CD8-positive, alpha-beta memory T cell (primary cell): Measurements from ENCODE around the gene CKAP2. TPM values are rescaled to one million over a fixed set of nuclear protein-coding genes. Genes with fewer than 3 reads are reported as not detected.
"Not testable (repeated sequence)": the region's sequence is repeated elsewhere in the genome, so short reads cannot be mapped to it uniquely, and the experiment has no call there.

Experiments
- CTCF ChIA-PET: fragments of 350-600 bp; sonication (Branson Sonifier 250); formaldehyde crosslinking; loops from one replicate; lab custom pipeline; 2021; ENCODE audit warnings: antibody characterized with exemption; lab: Charles Lee
- POLR2A ChIA-PET: fragments of 350-600 bp; sonication (Branson Sonifier 250); formaldehyde crosslinking; loops from one replicate; lab custom pipeline; 2021; ENCODE audit warnings: antibody characterized with exemption; lab: Charles Lee
- DNase-seq, 5 donors: peaks; one replicate each; pipeline versions ENCODE4 v3.0.0 to v3.0.0-alpha.2; 2020 to 2022; ENCODE audit warnings: mixed read lengths in 1 of 5
- H3K27ac ChIP-seq: one replicate; pipeline ENCODE4 v1.7.0; 2013; ENCODE audit warnings: low read depth, mild to moderate bottlenecking, low read length, moderate library complexity
- H3K27me3 ChIP-seq: 2 replicates; pipeline ENCODE4 v1.7.0; 2013; ENCODE audit warnings: low read length, mild to moderate bottlenecking; ENCODE audit not compliant: insufficient read depth, poor library complexity, severe bottlenecking
- H3K36me3 ChIP-seq: 2 replicates; pipeline ENCODE4 v1.7.0; 2013; ENCODE audit warnings: mild to moderate bottlenecking, low read length, moderate library complexity; ENCODE audit not compliant: insufficient read depth
- H3K4me1 ChIP-seq: 2 replicates; pipeline ENCODE4 v1.7.0; 2013; ENCODE audit warnings: mild to moderate bottlenecking, low read length, moderate library complexity; ENCODE audit not compliant: insufficient read depth
- H3K4me3 ChIP-seq: 2 replicates; pipeline ENCODE4 v1.7.0; 2013; ENCODE audit warnings: mild to moderate bottlenecking, low read length
- H3K9me3 ChIP-seq: 2 replicates; pipeline ENCODE4 v1.7.0; 2013; ENCODE audit warnings: mild to moderate bottlenecking, low read length
- H3K27ac Mint-ChIP-seq, 8 donors: one replicate each; pipeline ENCODE4 v1.8.0; 2020 to 2021; ENCODE audit warnings: mixed read lengths in 8 of 8, mild to moderate bottlenecking in 6 of 8, inconsistent platforms in 3 of 8, moderate library complexity in 3 of 8
- H3K27me3 Mint-ChIP-seq, 2 donors: one replicate each; pipeline ENCODE4 v1.8.0; 2020 to 2021; ENCODE audit warnings: mixed read lengths in 2 of 2, mild to moderate bottlenecking in 1 of 2, moderate library complexity in 1 of 2
- H3K36me3 Mint-ChIP-seq, 3 donors: one replicate each; pipeline ENCODE4 v1.8.0; 2020 to 2021; ENCODE audit warnings: mixed read lengths in 3 of 3, inconsistent platforms in 1 of 3, mild to moderate bottlenecking in 1 of 3
- H3K4me1 Mint-ChIP-seq, 3 donors: one replicate each; pipeline ENCODE4 v1.8.0; 2020 to 2021; ENCODE audit warnings: mixed read lengths in 3 of 3, inconsistent platforms in 1 of 3, mild to moderate bottlenecking in 1 of 3
- H3K4me3 Mint-ChIP-seq, 7 donors: one replicate each; pipeline ENCODE4 v1.8.0; 2020 to 2021; ENCODE audit warnings: mixed read lengths in 7 of 7, mild to moderate bottlenecking in 6 of 7, moderate library complexity in 4 of 7, inconsistent platforms in 2 of 7
- H3K9me3 Mint-ChIP-seq, 5 donors: one replicate each; pipeline ENCODE4 v1.8.0; 2020 to 2022; ENCODE audit warnings: mixed read lengths in 5 of 5, mild to moderate bottlenecking in 3 of 5, moderate library complexity in 2 of 5, inconsistent platforms in 1 of 5
- polyA plus RNA-seq: library from polyadenylated mRNA; unstranded; fragments of 300-500 nt; fragmentation: Illumina TruSeq; gene quantifications from one replicate; pipeline ENCODE4 v1.2.3, GENCODE V29; 2021
- total RNA-seq, 2 experiments: library from RNA; stranded (reverse); gene quantifications; one replicate each; pipeline ENCODE4 v1.2.3, GENCODE V29; 2021

CKAP2 gene
- total and polyA plus RNA-seq, 3 experiments from 2014 or later, result 12.2 to 36.1 (median 31.1) TPM

DNA sequence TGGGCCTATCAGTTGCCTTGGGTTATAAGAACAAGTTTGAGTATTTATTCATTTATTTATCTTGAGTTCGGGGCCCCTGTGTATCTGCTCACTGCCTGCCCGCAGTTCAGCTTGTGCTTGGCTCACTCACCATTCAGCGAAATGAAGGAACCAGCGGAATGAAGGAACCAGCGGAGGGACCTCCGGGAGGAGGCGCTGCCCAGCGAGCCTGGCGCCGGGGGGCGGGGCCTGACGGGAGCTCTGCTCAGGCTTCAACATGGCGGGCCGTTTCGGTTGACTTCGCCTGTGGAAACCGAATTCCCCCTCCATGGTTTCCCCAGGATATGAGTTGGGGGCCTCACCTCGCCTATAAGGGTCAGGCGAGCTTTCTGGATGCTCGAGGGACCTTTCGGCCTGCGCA lies 33.5 kb downstream of the CKAP2 start:
- H3K27ac ChIP-seq, H3K9me3 Mint-ChIP-seq, H3K4me3 ChIP-seq, POLR2A ChIA-PET, H3K4me1 Mint-ChIP-seq, H3K27ac Mint-ChIP-seq, H3K27me3 ChIP-seq, H3K36me3 ChIP-seq, H3K36me3 Mint-ChIP-seq, H3K4me1 ChIP-seq, CTCF ChIA-PET, H3K9me3 ChIP-seq, H3K4me3 Mint-ChIP-seq, DNase-seq, H3K27me3 Mint-ChIP-seq: not testable (repeated sequence)

DNA sequence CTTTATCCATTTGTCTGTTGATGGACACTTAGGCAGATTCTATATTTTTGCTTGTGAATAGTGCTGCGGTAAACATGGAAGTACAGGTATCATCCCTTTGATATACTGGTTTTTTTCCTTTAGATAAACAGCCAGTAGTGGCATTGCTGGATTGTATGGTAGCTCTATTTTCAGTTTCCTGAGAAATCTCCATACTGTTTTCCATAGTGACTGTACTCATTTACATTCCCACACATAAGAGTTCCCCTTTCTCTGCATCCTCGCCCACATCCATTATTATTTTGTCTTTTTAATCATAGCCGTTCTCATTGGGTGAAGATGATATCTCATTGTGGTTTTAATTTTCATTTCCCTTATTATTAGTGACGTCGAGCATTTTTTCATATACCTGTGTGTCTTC lies 35.7 kb downstream of the CKAP2 start:
- H3K9me3 ChIP-seq, H3K4me1 ChIP-seq, H3K36me3 Mint-ChIP-seq, H3K36me3 ChIP-seq, H3K9me3 Mint-ChIP-seq, H3K27ac Mint-ChIP-seq, H3K4me1 Mint-ChIP-seq, H3K27me3 Mint-ChIP-seq, H3K4me3 Mint-ChIP-seq, H3K4me3 ChIP-seq, H3K27ac ChIP-seq, CTCF ChIA-PET, H3K27me3 ChIP-seq, POLR2A ChIA-PET, DNase-seq: not testable (repeated sequence)

DNA sequence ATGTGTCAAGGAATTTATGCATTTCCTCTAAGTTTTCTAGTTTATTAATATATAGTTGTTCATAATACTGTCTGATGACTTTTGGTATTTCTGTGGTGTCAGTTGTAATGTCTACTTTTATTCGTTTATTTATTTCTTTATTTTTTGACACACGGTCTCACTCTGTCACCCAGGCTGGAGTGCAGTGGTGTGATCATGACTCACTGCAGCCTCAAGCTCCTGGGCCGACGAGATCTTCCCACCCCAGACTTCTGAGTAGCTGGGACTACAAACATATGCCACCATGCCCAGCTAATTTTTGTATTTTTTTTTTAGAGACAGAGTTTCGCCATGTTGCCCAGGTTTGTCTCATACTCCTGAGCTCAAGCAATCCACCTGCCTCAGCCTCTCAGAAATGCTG lies 39.0 kb downstream of the CKAP2 start:
- H3K9me3 ChIP-seq, H3K4me3 ChIP-seq, H3K36me3 ChIP-seq, H3K27ac ChIP-seq, H3K27me3 ChIP-seq, H3K36me3 Mint-ChIP-seq, H3K4me1 Mint-ChIP-seq, H3K27ac Mint-ChIP-seq, H3K27me3 Mint-ChIP-seq, POLR2A ChIA-PET, DNase-seq, H3K4me1 ChIP-seq, CTCF ChIA-PET, H3K9me3 Mint-ChIP-seq, H3K4me3 Mint-ChIP-seq: not testable (repeated sequence)

DNA sequence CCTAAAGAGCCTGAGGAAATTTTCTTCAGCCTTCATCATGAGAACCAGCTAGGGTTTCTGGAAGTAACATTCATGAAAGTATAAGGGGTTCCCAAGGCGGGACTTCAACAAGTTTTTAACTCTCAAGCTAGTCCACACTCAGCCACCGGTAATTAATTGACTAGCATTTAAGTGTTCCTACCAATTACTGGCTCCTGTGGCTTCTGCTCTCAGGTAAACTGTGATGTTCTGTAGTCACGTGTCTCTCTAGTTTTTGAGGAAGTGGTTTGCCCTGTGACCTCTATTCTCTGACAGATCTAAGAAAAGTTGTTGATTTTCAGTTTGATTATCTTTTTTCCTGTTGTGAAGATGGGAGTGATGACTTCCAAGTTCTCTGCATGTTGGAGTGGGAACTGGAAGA lies 42.7 kb downstream of the CKAP2 start:
- H3K9me3 ChIP-seq, H3K4me1 Mint-ChIP-seq, H3K4me3 ChIP-seq, H3K27me3 ChIP-seq, H3K36me3 ChIP-seq, CTCF ChIA-PET, H3K4me1 ChIP-seq, POLR2A ChIA-PET, H3K36me3 Mint-ChIP-seq, H3K27ac ChIP-seq, H3K27me3 Mint-ChIP-seq, DNase-seq: not testable (repeated sequence)
- peaks cover 0 to 15% (median 13%) of the 10 kb centered on the region in 5 donors for H3K9me3 Mint-ChIP-seq
- H3K4me3 Mint-ChIP-seq, result peak overlapping the region in 1 of 7 donors; percentile 43
- peak overlapping the region in 3 of 8 donors; percentile 29 to 43 (median 36) for H3K27ac Mint-ChIP-seq

DNA sequence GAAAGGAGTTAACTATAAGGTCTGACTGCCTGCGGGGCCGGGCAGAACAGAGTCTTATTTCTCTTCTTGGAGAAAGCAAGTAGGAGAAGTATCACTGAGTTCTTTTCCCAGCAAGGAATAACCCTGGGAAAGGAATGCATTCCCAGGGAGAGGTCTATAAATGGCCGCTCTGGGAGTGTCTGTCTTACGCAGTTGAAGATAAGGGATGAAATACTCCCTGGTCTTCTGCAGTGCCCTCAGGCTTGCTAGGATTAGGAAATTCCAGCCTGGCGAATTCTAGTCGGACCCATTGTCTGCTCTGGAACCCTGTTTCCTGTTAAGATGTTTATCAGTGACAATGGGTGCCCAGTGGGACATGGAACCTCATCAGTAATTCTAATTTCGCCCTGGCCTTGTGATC lies 47.0 kb downstream of the CKAP2 start:
- H3K4me3 Mint-ChIP-seq, H3K4me1 ChIP-seq, H3K4me1 Mint-ChIP-seq, H3K9me3 ChIP-seq, H3K27me3 ChIP-seq, POLR2A ChIA-PET, H3K27ac Mint-ChIP-seq, CTCF ChIA-PET, H3K36me3 ChIP-seq, DNase-seq, H3K27me3 Mint-ChIP-seq, H3K27ac ChIP-seq, H3K4me3 ChIP-seq: not testable (repeated sequence)
- Mint-ChIP-seq H3K36me3 (peaks cover 0 to 13% (median 4%) of the 10 kb centered on the region in 3 donors), H3K9me3 (peaks cover 0 to 24% (median 19%) of the 10 kb centered on the region in 5 donors)

DNA sequence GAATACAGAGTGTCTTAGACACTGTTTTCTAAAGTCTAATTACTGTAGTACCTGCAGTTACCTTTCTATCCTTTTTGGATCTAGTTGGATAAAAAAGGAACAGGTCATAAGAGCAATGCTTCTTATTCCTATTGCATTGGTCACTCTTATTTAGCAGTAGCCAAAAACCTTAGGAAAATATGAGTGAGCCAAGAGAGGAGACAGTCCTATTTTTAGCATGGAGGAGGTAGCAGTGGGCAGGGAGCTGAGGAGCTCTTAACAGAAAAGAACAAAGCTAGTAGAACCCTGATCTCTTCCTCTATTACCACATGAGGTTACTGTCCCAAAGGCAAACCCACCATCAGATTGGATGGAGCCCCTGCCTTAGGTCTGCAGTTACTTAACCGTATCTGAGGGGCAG lies 50.6 kb downstream of the CKAP2 start:
- CTCF ChIA-PET, result not testable (repeated sequence)

DNA sequence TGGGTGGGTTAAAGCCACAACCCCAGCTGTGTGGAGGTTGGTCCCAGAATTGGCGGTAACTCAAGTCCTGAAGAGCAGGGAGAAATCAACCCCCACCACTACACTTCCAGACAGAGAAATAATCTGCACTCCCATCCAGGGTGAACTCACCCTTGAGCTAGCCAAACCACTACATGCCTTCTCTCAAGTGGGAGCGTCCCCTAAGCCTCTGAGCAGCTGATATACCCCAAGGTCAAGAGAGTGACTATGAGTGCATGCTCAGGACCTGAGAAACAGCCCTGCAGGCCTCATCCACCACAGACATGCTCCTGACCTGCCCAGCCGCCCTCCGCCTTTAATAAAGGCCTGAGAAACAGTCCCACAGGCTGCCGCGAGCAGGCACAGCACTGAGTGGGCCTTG lies 54.3 kb downstream of the CKAP2 start:
- H3K27me3 Mint-ChIP-seq, H3K4me3 Mint-ChIP-seq, H3K27ac Mint-ChIP-seq, H3K4me1 ChIP-seq, H3K27ac ChIP-seq, H3K36me3 Mint-ChIP-seq, H3K4me1 Mint-ChIP-seq, H3K36me3 ChIP-seq, DNase-seq, POLR2A ChIA-PET, CTCF ChIA-PET, H3K4me3 ChIP-seq, H3K27me3 ChIP-seq, H3K9me3 ChIP-seq: not testable (repeated sequence)
- H3K9me3 Mint-ChIP-seq, result peaks cover 6 to 13% (median 10%) of the 10 kb centered on the region in 5 donors

More for the DNA sequence above, 50.6 kb downstream of the CKAP2 start:
- H3K4me3 Mint-ChIP-seq, H3K4me1 ChIP-seq, H3K4me3 ChIP-seq, H3K27me3 ChIP-seq, DNase-seq, H3K36me3 ChIP-seq, H3K4me1 Mint-ChIP-seq, H3K27ac Mint-ChIP-seq, H3K9me3 ChIP-seq, H3K27ac ChIP-seq, H3K27me3 Mint-ChIP-seq, POLR2A ChIA-PET: not testable (repeated sequence)
- peaks cover 0 to 19% (median 16%) of the 10 kb centered on the region in 5 donors for H3K9me3 Mint-ChIP-seq
- peaks cover 0 to 13% (median 4%) of the 10 kb centered on the region in 3 donors for H3K36me3 Mint-ChIP-seq

DNA sequence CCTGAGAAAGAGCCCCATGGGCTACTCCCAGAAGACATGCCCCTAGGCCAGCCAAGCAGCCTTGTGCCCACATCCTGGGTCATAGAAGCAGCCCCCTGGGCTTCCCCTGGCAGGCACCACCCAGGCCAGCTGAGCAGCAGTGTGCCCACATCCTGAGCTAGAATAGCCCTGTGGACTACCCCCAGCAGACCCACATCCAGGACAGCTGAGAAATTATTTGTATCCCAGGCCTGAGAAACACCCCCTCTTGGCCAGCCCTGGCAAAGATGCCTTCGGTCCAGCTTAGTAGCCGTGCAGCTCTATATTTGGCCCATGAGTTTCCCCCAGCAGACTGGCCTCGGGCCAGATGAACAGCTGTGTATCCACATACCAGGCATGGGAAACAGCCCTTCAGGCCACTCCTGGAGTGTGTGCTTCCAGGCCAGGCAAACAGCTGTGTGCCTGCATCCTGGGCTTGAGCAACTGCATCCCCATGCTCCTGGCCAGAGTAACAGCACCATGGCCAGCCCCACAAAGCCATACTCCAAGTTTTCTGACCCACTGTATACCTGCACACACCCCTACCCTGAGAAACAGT lies 55.0 kb downstream of the CKAP2 start:
- H3K27me3 Mint-ChIP-seq, H3K36me3 Mint-ChIP-seq, POLR2A ChIA-PET, CTCF ChIA-PET, DNase-seq, H3K4me1 Mint-ChIP-seq, H3K9me3 ChIP-seq, H3K36me3 ChIP-seq, H3K27ac ChIP-seq, H3K4me1 ChIP-seq, H3K4me3 Mint-ChIP-seq, H3K27me3 ChIP-seq, H3K27ac Mint-ChIP-seq, H3K4me3 ChIP-seq: not testable (repeated sequence)
- H3K9me3 Mint-ChIP-seq, result peaks cover 6 to 13% (median 10%) of the 10 kb centered on the region in 5 donors

DNA sequence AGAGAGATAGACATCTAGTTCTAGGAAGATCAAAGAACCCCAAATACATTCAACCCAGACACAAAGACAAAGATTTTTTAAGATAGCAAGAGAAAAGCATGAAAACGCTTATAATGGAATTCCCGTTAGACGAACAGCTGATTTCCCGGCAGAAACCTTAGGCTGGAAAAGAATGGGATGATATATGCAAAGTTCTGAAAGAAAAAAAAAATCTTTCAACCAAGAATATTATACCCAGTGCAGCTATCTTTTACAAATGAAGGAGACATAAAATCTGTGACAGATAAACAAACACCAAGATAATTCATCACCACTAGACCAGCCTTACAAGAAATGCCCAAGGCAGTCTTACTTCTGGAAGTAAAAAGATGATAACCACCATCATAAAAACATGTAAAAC lies 56.3 kb downstream of the CKAP2 start:
- H3K27me3 Mint-ChIP-seq, H3K4me1 Mint-ChIP-seq, H3K27ac ChIP-seq, H3K9me3 ChIP-seq, H3K27me3 ChIP-seq, H3K36me3 Mint-ChIP-seq, CTCF ChIA-PET, H3K36me3 ChIP-seq, DNase-seq, POLR2A ChIA-PET, H3K4me1 ChIP-seq, H3K4me3 Mint-ChIP-seq, H3K27ac Mint-ChIP-seq, H3K4me3 ChIP-seq: not testable (repeated sequence)
- H3K9me3 Mint-ChIP-seq, result peaks cover 6 to 13% (median 10%) of the 10 kb centered on the region in 5 donors
